ENCODE results near the gene PLCH2. TPM values are rescaled to one million over a fixed set of nuclear protein-coding genes. Genes with fewer than 3 reads are reported as not detected.

PLCH2 gene
- total RNA-seq, 2 donors from 2014 or later, result 2.0 to 3.8 TPM

- Histone ChIP-seq H3K9ac (ENCODE audit: low read depth in 2 of 2, low read length in 2 of 2) (no peak overlapping the region), H3K27ac (no peak overlapping the region), H3K9me3 (no peaks in the 10 kb centered on the region), H3K36me3 (no peaks in the 10 kb centered on the region), H3K4me3 (no peak overlapping the region), H3K27me3 (no peaks in the 10 kb centered on the region), H3K4me1 (no peaks in the 10 kb centered on the region)
- DNase-seq, result no peak
- TF ChIP-seq, protein P1, sequence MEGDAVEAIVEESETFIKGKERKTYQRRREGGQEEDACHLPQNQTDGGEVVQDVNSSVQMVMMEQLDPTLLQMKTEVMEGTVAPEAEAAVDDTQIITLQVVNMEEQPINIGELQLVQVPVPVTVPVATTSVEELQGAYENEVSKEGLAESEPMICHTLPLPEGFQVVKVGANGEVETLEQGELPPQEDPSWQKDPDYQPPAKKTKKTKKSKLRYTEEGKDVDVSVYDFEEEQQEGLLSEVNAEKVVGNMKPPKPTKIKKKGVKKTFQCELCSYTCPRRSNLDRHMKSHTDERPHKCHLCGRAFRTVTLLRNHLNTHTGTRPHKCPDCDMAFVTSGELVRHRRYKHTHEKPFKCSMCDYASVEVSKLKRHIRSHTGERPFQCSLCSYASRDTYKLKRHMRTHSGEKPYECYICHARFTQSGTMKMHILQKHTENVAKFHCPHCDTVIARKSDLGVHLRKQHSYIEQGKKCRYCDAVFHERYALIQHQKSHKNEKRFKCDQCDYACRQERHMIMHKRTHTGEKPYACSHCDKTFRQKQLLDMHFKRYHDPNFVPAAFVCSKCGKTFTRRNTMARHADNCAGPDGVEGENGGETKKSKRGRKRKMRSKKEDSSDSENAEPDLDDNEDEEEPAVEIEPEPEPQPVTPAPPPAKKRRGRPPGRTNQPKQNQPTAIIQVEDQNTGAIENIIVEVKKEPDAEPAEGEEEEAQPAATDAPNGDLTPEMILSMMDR (IDR thresholded peaks at IDR 0.05), result peak; percentile 32
- intact Hi-C loops (cut with DNase I), result loop anchor here (10.0 kb wide), 1 partner anchor 215 kb away; no protein-coding TSS in a partner anchor
Measured at GRCh38 chr1:2429780-2430591, 46.1 kb upstream of the PLCH2 start.

DNA sequence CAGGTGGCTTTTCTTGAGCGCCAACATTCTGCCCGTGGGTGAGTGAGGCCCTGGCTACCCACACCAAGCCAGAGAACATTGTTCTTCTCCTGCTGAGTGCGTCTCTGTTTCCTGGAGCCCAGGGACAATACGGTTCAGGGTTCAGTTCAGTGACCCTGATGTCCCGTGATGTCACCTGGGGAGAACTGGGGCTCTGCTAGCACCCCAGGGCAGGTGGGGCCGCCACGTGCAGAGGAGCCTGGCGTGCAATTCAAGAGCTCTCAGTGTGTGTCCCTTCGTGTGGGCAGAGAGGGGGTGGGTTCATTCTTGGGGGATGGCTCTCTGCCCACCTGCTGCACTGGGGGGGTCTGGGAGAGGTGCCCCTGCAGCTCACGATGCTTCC, 45.5 kb upstream of the PLCH2 start:
- TF ChIP-seq, protein P1 (IDR thresholded peaks at IDR 0.05), result no peak
- H3K4me3 ChIP-seq, result no peak overlapping the region
- DNase-seq, result no peak
- no peak overlapping the region for H3K9ac ChIP-seq (ENCODE audit: low read depth in 2 of 2, low read length in 2 of 2)
- no peaks in the 10 kb centered on the region for H3K9me3 ChIP-seq
- H3K27me3 ChIP-seq, result no peaks in the 10 kb centered on the region
- intact Hi-C loops (cut with DNase I), result no loop called here
- no peaks in the 10 kb centered on the region for H3K4me1 ChIP-seq
- H3K36me3 ChIP-seq, result no peaks in the 10 kb centered on the region
- H3K27ac ChIP-seq, result no peak overlapping the region

GRCh38 chr1:2431103-2431502, 45.0 kb upstream of the PLCH2 start:
- H3K9me3 ChIP-seq, result no peaks in the 10 kb centered on the region
- no peak overlapping the region for H3K4me3 ChIP-seq
- TF ChIP-seq, protein P1 (IDR thresholded peaks at IDR 0.05), result no peak
- H3K27ac ChIP-seq, result no peak overlapping the region
- H3K36me3 ChIP-seq, result no peaks in the 10 kb centered on the region
- no peak for DNase-seq
- intact Hi-C loops (cut with DNase I), result no loop called here
- no peaks in the 10 kb centered on the region for H3K27me3 ChIP-seq
- H3K4me1 ChIP-seq, result no peaks in the 10 kb centered on the region
- H3K9ac ChIP-seq (ENCODE audit: low read depth in 2 of 2, low read length in 2 of 2), result no peak overlapping the region

- intact Hi-C loops (cut with DNase I), result no loop called here
- H3K9me3 ChIP-seq, result no peaks in the 10 kb centered on the region
- no peak overlapping the region for H3K4me3 ChIP-seq
- no peak overlapping the region for H3K9ac ChIP-seq (ENCODE audit: low read depth in 2 of 2, low read length in 2 of 2)
- no peak overlapping the region for H3K27ac ChIP-seq
- no peak for DNase-seq
- H3K4me1 ChIP-seq, result no peaks in the 10 kb centered on the region
- H3K36me3 ChIP-seq, result no peaks in the 10 kb centered on the region
- TF ChIP-seq, protein P1 (IDR thresholded peaks at IDR 0.05), result no peak
- no peaks in the 10 kb centered on the region for H3K27me3 ChIP-seq
Measured at GRCh38 chr1:2431518-2431917, 44.6 kb upstream of the PLCH2 start.

- Histone ChIP-seq H3K4me1 (no peaks in the 10 kb centered on the region), H3K4me3 (no peak overlapping the region), H3K9me3 (no peaks in the 10 kb centered on the region), H3K27ac (no peak overlapping the region), H3K9ac (ENCODE audit: low read depth in 2 of 2, low read length in 2 of 2) (no peak overlapping the region), H3K27me3 (no peaks in the 10 kb centered on the region), H3K36me3 (no peaks in the 10 kb centered on the region)
- intact Hi-C loops (cut with DNase I), result no loop called here
- no peak for DNase-seq
- TF ChIP-seq, protein P1 (IDR thresholded peaks at IDR 0.05), result no peak
Measured at GRCh38 chr1:2432441-2432844, 43.6 kb upstream of the PLCH2 start.
